Activated B cell treated with CpG ODN at 0.5 μM for 24 hours (primary cell): ENCODE data around the gene GLI3. TPM values are rescaled to one million over a fixed set of nuclear protein-coding genes. Genes with fewer than 3 reads are reported as not detected.

Experiments used
- ATAC-seq: fragments of 200-7000 bp; cut with Tn5 transposase; one replicate; pipeline ENCODE4 v1.10.0; 2021; ENCODE audit warnings: low read depth, mild to moderate bottlenecking, moderate library complexity
- CTCF ChIA-PET: fragments of 350-600 bp; sonication (Branson Sonifier 250); formaldehyde crosslinking; loops from one replicate; lab custom pipeline; 2021; ENCODE audit warnings: antibody characterized with exemption; lab: Charles Lee
- POLR2A ChIA-PET: fragments of 350-600 bp; sonication (Branson Sonifier 250); formaldehyde crosslinking; loops from one replicate; lab custom pipeline; 2021; ENCODE audit warnings: antibody characterized with exemption; lab: Charles Lee
- DNase-seq: peaks from one replicate; pipeline ENCODE4 v3.0.0; 2022
- H3K27ac Mint-ChIP-seq: one replicate; pipeline ENCODE4 v1.8.0; 2020; ENCODE audit warnings: mixed read lengths
- H3K27me3 Mint-ChIP-seq: one replicate; pipeline ENCODE4 v1.8.0; 2021; ENCODE audit warnings: mixed read lengths
- H3K36me3 Mint-ChIP-seq: one replicate; pipeline ENCODE4 v1.8.0; 2021; ENCODE audit warnings: low read depth, mixed read lengths
- H3K4me1 Mint-ChIP-seq: one replicate; pipeline ENCODE4 v1.8.0; 2021; ENCODE audit warnings: mixed read lengths
- H3K4me3 Mint-ChIP-seq: one replicate; pipeline ENCODE4 v1.8.0; 2020; ENCODE audit warnings: mild to moderate bottlenecking, mixed read lengths
- H3K9me3 Mint-ChIP-seq: one replicate; pipeline ENCODE4 v1.8.0; 2020; ENCODE audit warnings: mixed read lengths
- CTCF ChIP-seq: fragments of 200-600 bp; IDR thresholded peaks from one replicate; pipeline ENCODE4 v1.8.0; 2022; ENCODE audit warnings: antibody characterized with exemption, mild to moderate bottlenecking
- intact Hi-C: fragments of 100-400 bp; cut with micrococcal nuclease; formaldehyde crosslinking; loops from one replicate; pipeline ENCODE4 v1.15.1; 2024
- total RNA-seq: library from RNA; stranded (reverse); gene quantifications from 2 replicates; pipeline ENCODE4 v1.2.3, GENCODE V29; 2022

Gene GLI3
- total RNA-seq, 1 donor from 2014 or later, result not detected

- H3K27ac Mint-ChIP-seq, result no peak overlapping the region
- TF ChIP-seq CTCF, result no peak
- H3K9me3 Mint-ChIP-seq, result no peaks in the 10 kb centered on the region
- intact Hi-C loops, result no loop called here
- DNase-seq (no peak), ATAC-seq (no peak)
- H3K27me3 Mint-ChIP-seq, result peaks cover 49% of the 10 kb centered on the region
- CTCF ChIA-PET, result interaction anchor here (1.6 kb wide), 1 partner anchor 15 kb away, joined by 6 read pairs; no protein-coding TSS in a partner anchor
- no peak overlapping the region for H3K4me3 Mint-ChIP-seq
- POLR2A ChIA-PET, result no interaction called here
- no peaks in the 10 kb centered on the region for H3K36me3 Mint-ChIP-seq
- no peaks in the 10 kb centered on the region for H3K4me1 Mint-ChIP-seq
Observed at GRCh38 chr7:41955451-41955850, 281.6 kb downstream of the GLI3 start.

GRCh38 chr7:41954976-41955375, 282.0 kb downstream of the GLI3 start:
- DNase-seq, result no peak
- Mint-ChIP-seq H3K4me3 (no peak overlapping the region), H3K27me3 (peaks cover 47% of the 10 kb centered on the region), H3K27ac (no peak overlapping the region), H3K9me3 (no peaks in the 10 kb centered on the region), H3K36me3 (no peaks in the 10 kb centered on the region), H3K4me1 (no peaks in the 10 kb centered on the region)
- intact Hi-C loops, result no loop called here
- ChIA-PET CTCF (interaction anchor here (1.6 kb wide), 1 partner anchor 14 kb away, joined by 6 read pairs; no protein-coding TSS in a partner anchor), POLR2A (no interaction called here)
- TF ChIP-seq CTCF, result no peak
- no peak for ATAC-seq

- intact Hi-C loops, result no loop called here
- Mint-ChIP-seq H3K9me3 (no peaks in the 10 kb centered on the region), H3K27me3 (peaks cover 3% of the 10 kb centered on the region), H3K27ac (no peak overlapping the region), H3K4me3 (no peak overlapping the region), H3K4me1 (peaks cover 5% of the 10 kb centered on the region), H3K36me3 (no peaks in the 10 kb centered on the region)
- no peak for TF ChIP-seq CTCF
- ChIA-PET POLR2A (no interaction called here), CTCF (interaction anchor here (1.4 kb wide), 1 partner anchor 8 kb away, joined by 8 read pairs; no protein-coding TSS in a partner anchor)
- no peak for ATAC-seq
- no peak for DNase-seq
Observed at GRCh38 chr7:41948503-41948902, 288.5 kb downstream of the GLI3 start.

- Mint-ChIP-seq H3K27me3 (peaks cover 8% of the 10 kb centered on the region), H3K36me3 (no peaks in the 10 kb centered on the region), H3K4me3 (peak overlapping the region; percentile 68), H3K9me3 (no peaks in the 10 kb centered on the region), H3K4me1 (peaks cover 27% of the 10 kb centered on the region), H3K27ac (no peak overlapping the region)
- DNase-seq (peak; percentile 74), ATAC-seq (peak; percentile 98)
- CTCF ChIA-PET, result interaction anchor here (0.7 to 2.3 kb wide), 16 partner anchors 9 to 1895 kb away, joined by 3 to 9 read pairs (median 3); partner anchors contain the start of gene STK17A
- intact Hi-C loops, result loop anchor here (1.0 kb wide), 7 partner anchors 62 to 1896 kb away; no protein-coding TSS in a partner anchor
- POLR2A ChIA-PET, result no interaction called here
- peak; percentile 59 for TF ChIP-seq CTCF
Observed at GRCh38 chr7:41943094-41943577, 293.9 kb downstream of the GLI3 start.

GRCh38 chr7:41942468-41943093, 294.4 kb downstream of the GLI3 start:
- Mint-ChIP-seq H3K9me3 (no peaks in the 10 kb centered on the region), H3K27ac (no peak overlapping the region), H3K27me3 (peaks cover 8% of the 10 kb centered on the region), H3K4me1 (peaks cover 27% of the 10 kb centered on the region), H3K36me3 (no peaks in the 10 kb centered on the region), H3K4me3 (peak overlapping the region; percentile 68)
- DNase-seq (no peak), ATAC-seq (no peak)
- POLR2A ChIA-PET, result no interaction called here
- CTCF ChIA-PET, result interaction anchor here (0.7 to 2.3 kb wide), 15 partner anchors 8 to 1896 kb away, joined by 3 to 9 read pairs (median 3); partner anchors contain the start of gene STK17A
- TF ChIP-seq CTCF, result no peak
- intact Hi-C loops, result loop anchor here (1.0 kb wide), 7 partner anchors 61 to 1897 kb away; no protein-coding TSS in a partner anchor
